Caco-2 (cell line): ENCODE measurements around the gene SDHAF3. TPM values are rescaled to one million over a fixed set of nuclear protein-coding genes. Genes with fewer than 3 reads are reported as not detected.

Experiments used
- BruUV-seq: library from RNA; stranded (reverse); fragments of 400-500 nt; replicated peaks from 2 replicates; lab custom pipeline; 2021; lab: Mats Ljungman, UMichigan
- CTCF ChIA-PET: fragments of 300-600 bp; sonication (Branson Sonifier 250); formaldehyde crosslinking; loops from one replicate; lab custom pipeline; 2022; ENCODE audit warnings: antibody characterized with exemption; lab: Charles Lee
- POLR2A ChIA-PET: fragments of 300-600 bp; sonication (Branson Sonifier 250); formaldehyde crosslinking; loops from one replicate; lab custom pipeline; 2022; ENCODE audit warnings: antibody characterized with exemption; lab: Charles Lee
- DNase-seq, 2 experiments: peaks; one replicate each; pipeline versions ENCODE4 v3.0.0 to v3.0.0-alpha.2; 2020 to 2022
- H3K27me3 ChIP-seq: replicated peaks from 2 replicates; pipeline ENCODE4 v1.6.0; 2011; ENCODE audit warnings: low read length; ENCODE audit not compliant: control insufficient read depth, insufficient read depth
- H3K36me3 ChIP-seq: 2 replicates; pipeline ENCODE4 v1.5.1; 2011; ENCODE audit warnings: low read length; ENCODE audit not compliant: control insufficient read depth, insufficient read depth
- H3K4me1 ChIP-seq: fragments of 250-450 bp; sonication (Bioruptor Pico); 2 replicates; pipeline ENCODE4 v1.5.1; 2020; ENCODE audit warnings: mild to moderate bottlenecking
- H3K4me3 ChIP-seq: 2 replicates; pipeline ENCODE4 v1.5.1; 2011; ENCODE audit warnings: low read depth, mild to moderate bottlenecking, control low read depth, low read length
- H3K9me3 ChIP-seq: fragments of 250-450 bp; sonication (Bioruptor Pico); 2 replicates; pipeline ENCODE4 v1.5.1; 2020; ENCODE audit warnings: mild to moderate bottlenecking, moderate library complexity
- H3K27ac Mint-ChIP-seq: one replicate; pipeline ENCODE4 v1.8.0; 2022; ENCODE audit warnings: mixed read lengths; ENCODE audit not compliant: unreplicated experiment
- H3K27me3 Mint-ChIP-seq: one replicate; pipeline ENCODE4 v1.8.0; 2022; ENCODE audit warnings: mixed read lengths; ENCODE audit not compliant: insufficient read depth, unreplicated experiment
- H3K36me3 Mint-ChIP-seq: one replicate; pipeline ENCODE4 v1.8.0; 2022; ENCODE audit warnings: mild to moderate bottlenecking, mixed read lengths; ENCODE audit not compliant: insufficient read depth, unreplicated experiment
- H3K4me1 Mint-ChIP-seq: one replicate; pipeline ENCODE4 v1.8.0; 2022; ENCODE audit warnings: low read depth, mixed read lengths; ENCODE audit not compliant: unreplicated experiment
- H3K4me3 Mint-ChIP-seq: one replicate; pipeline ENCODE4 v1.8.0; 2022; ENCODE audit warnings: mild to moderate bottlenecking, moderate library complexity, mixed read lengths; ENCODE audit not compliant: unreplicated experiment
- H3K9me3 Mint-ChIP-seq: one replicate; pipeline ENCODE4 v1.8.0; 2022; ENCODE audit warnings: mixed read lengths; ENCODE audit not compliant: unreplicated experiment
- CTCF ChIP-seq, 2 experiments: fragments of 200-600 bp in 1 of 2; IDR thresholded peaks; 1 replicate in 1 of 2; 2 replicates in 1 of 2; pipeline versions ENCODE4 v1.5.1 to v1.8.0; 2011 to 2022; ENCODE audit warnings: antibody characterized with exemption in 1 of 2, control low read depth in 1 of 2, inconsistent platforms in 1 of 2, low read depth in 1 of 2, low read length in 1 of 2, mild to moderate bottlenecking in 1 of 2, moderate library complexity in 1 of 2; ENCODE audit not compliant: insufficient read depth in 1 of 2, severe bottlenecking in 1 of 2, unreplicated experiment in 1 of 2
- intact Hi-C: fragments of 100-400 bp; cut with micrococcal nuclease; formaldehyde crosslinking; loops from one replicate; pipeline ENCODE4 v1.10.0; 2022; ENCODE audit not compliant: unreplicated experiment
- total RNA-seq: library from RNA; stranded (reverse); gene quantifications from 2 replicates; pipeline ENCODE4 v1.2.3, GENCODE V29; 2022

The SDHAF3 gene
- total RNA-seq, 1 experiment from 2014 or later, result 13.1 TPM

- intact Hi-C loops, result no loop called here
- no peak overlapping the region for H3K27ac Mint-ChIP-seq
- H3K36me3 Mint-ChIP-seq, result no peaks in the 10 kb centered on the region
- H3K4me1 ChIP-seq, result no peaks in the 10 kb centered on the region
- no peak for TF ChIP-seq CTCF (IDR thresholded peaks at IDR 0.05; ENCODE audit: insufficient read depth in 1 of 2, low read depth in 1 of 2, low read length in 1 of 2, severe bottlenecking in 1 of 2, unreplicated experiment in 1 of 2)
- H3K4me3 Mint-ChIP-seq, result no peak overlapping the region
- no peaks in the 10 kb centered on the region for H3K27me3 ChIP-seq
- no TSS peak for BruUV-seq
- no peak for DNase-seq
- no peaks in the 10 kb centered on the region for H3K9me3 Mint-ChIP-seq
- H3K36me3 ChIP-seq, result no peaks in the 10 kb centered on the region
- no peaks in the 10 kb centered on the region for H3K4me1 Mint-ChIP-seq
- ChIA-PET CTCF (no interaction called here), POLR2A (no interaction called here)
- peaks cover 7% of the 10 kb centered on the region for H3K27me3 Mint-ChIP-seq
- H3K9me3 ChIP-seq, result no peaks in the 10 kb centered on the region
- no peak overlapping the region for H3K4me3 ChIP-seq
Observed at GRCh38 chr7:97078023-97078969, 39.2 kb upstream of the SDHAF3 start.

GRCh38 chr7:97079300-97079699 is 38.2 kb upstream of the SDHAF3 start:
- Mint-ChIP-seq H3K27ac (no peak overlapping the region), H3K4me1 (no peaks in the 10 kb centered on the region), H3K27me3 (peaks cover 4% of the 10 kb centered on the region), H3K36me3 (no peaks in the 10 kb centered on the region), H3K4me3 (no peak overlapping the region), H3K9me3 (no peaks in the 10 kb centered on the region)
- Histone ChIP-seq H3K27me3 (no peaks in the 10 kb centered on the region), H3K36me3 (no peaks in the 10 kb centered on the region), H3K4me1 (no peaks in the 10 kb centered on the region), H3K9me3 (no peaks in the 10 kb centered on the region), H3K4me3 (no peak overlapping the region)
- ChIA-PET CTCF (no interaction called here), POLR2A (no interaction called here)
- no peak for TF ChIP-seq CTCF (IDR thresholded peaks at IDR 0.05; ENCODE audit: insufficient read depth in 1 of 2, low read depth in 1 of 2, low read length in 1 of 2, severe bottlenecking in 1 of 2, unreplicated experiment in 1 of 2)
- intact Hi-C loops, result no loop called here
- no TSS peak for BruUV-seq
- DNase-seq, result no peak

- intact Hi-C loops, result no loop called here
- Mint-ChIP-seq H3K36me3 (no peaks in the 10 kb centered on the region), H3K4me3 (no peak overlapping the region), H3K27me3 (peaks cover 6% of the 10 kb centered on the region), H3K27ac (no peak overlapping the region), H3K9me3 (no peaks in the 10 kb centered on the region), H3K4me1 (no peaks in the 10 kb centered on the region)
- H3K36me3 ChIP-seq, result no peaks in the 10 kb centered on the region
- H3K9me3 ChIP-seq, result no peaks in the 10 kb centered on the region
- ChIA-PET CTCF (no interaction called here), POLR2A (no interaction called here)
- BruUV-seq, result no TSS peak
- TF ChIP-seq CTCF (IDR thresholded peaks at IDR 0.05; ENCODE audit: insufficient read depth in 1 of 2, low read depth in 1 of 2, low read length in 1 of 2, severe bottlenecking in 1 of 2, unreplicated experiment in 1 of 2), result no peak
- H3K4me1 ChIP-seq, result no peaks in the 10 kb centered on the region
- H3K4me3 ChIP-seq, result no peak overlapping the region
- H3K27me3 ChIP-seq, result no peaks in the 10 kb centered on the region
- DNase-seq, result no peak
Observed at GRCh38 chr7:97081521-97082300, 35.8 kb upstream of the SDHAF3 start.
